ENCODE results near the gene APOC4. TPM values are rescaled to one million over a fixed set of nuclear protein-coding genes. Genes with fewer than 3 reads are reported as not detected.

The APOC4 gene
- total RNA-seq, 2 donors from 2014 or later, result not detected

DNA sequence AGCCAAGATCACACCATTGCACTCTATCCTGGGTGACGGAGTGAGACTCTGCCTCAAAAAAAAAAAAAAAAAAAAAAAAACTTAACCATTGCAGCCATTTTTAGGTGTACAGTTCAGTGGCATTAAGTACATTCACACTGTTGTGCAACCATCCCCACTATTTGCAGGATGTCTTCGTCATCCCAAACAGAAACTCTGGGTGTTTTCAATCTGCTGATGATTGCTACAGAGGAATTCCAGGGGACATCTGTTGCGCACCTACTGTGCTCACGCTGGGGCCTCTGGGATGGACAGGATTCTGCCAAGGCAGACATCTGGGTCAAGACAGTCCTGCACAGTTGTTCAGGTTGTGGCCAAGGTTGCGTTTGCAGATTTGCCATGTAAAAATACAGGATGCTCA lies 2.4 kb upstream of the APOC4 start:
- no peaks in the 10 kb centered on the region for H3K36me3 Mint-ChIP-seq (ENCODE audit: low read depth)
- no peaks in the 10 kb centered on the region for H3K27me3 Mint-ChIP-seq
- no peak overlapping the region for H3K4me3 Mint-ChIP-seq
- H3K9me3 Mint-ChIP-seq, result no peaks in the 10 kb centered on the region
- no peaks in the 10 kb centered on the region for H3K4me1 Mint-ChIP-seq
- no peak for ATAC-seq (replicated peaks)
- no peak overlapping the region for H3K27ac Mint-ChIP-seq

GRCh38 chr19:44943801-44944249 lies 1.8 kb downstream of the APOC4 start:
- H3K36me3 Mint-ChIP-seq (ENCODE audit: low read depth), result no peaks in the 10 kb centered on the region
- no peaks in the 10 kb centered on the region for H3K9me3 Mint-ChIP-seq
- H3K4me1 Mint-ChIP-seq, result no peaks in the 10 kb centered on the region
- no peak for ATAC-seq (replicated peaks)
- no peak overlapping the region for H3K4me3 Mint-ChIP-seq
- H3K27ac Mint-ChIP-seq, result no peak overlapping the region
- H3K27me3 Mint-ChIP-seq, result no peaks in the 10 kb centered on the region

DNA sequence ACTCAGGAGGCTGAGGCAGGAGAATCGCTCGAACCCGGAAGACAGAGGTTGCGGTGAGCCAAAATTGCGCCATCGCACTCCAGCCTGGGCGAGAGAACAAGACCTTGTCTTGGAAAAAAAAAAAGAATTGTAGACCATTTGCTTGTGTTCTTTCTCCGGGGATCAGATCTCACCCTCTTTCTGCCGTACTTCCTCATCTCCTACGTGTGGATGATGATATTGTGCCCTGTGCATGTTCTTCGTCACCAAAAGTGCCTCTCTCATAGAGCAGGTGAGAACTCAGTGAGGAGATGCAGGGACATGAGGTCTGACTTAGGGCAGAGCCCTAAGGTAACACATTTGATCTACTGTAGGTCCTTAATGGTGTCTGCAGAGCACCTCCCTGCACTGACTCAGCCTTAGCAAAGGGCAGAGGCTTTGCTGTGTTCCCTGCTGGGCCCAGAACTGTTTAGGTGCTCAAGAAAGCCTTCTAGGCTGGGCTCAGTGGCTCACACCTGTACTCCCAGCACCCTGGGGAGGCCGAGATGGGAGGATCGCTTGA lies 5.1 kb downstream of the APOC4 start:
- ATAC-seq (replicated peaks), result no peak
- no peak overlapping the region for H3K27ac Mint-ChIP-seq
- H3K27me3 Mint-ChIP-seq, result no peaks in the 10 kb centered on the region
- H3K4me3 Mint-ChIP-seq, result no peak overlapping the region
- no peaks in the 10 kb centered on the region for H3K36me3 Mint-ChIP-seq (ENCODE audit: low read depth)
- H3K4me1 Mint-ChIP-seq, result no peaks in the 10 kb centered on the region
- no peaks in the 10 kb centered on the region for H3K9me3 Mint-ChIP-seq

- Mint-ChIP-seq H3K36me3 (ENCODE audit: low read depth) (no peaks in the 10 kb centered on the region), H3K4me3 (no peak overlapping the region), H3K9me3 (no peaks in the 10 kb centered on the region), H3K4me1 (no peaks in the 10 kb centered on the region), H3K27me3 (no peaks in the 10 kb centered on the region), H3K27ac (no peak overlapping the region)
- ATAC-seq (replicated peaks), result no peak
Measured at GRCh38 chr19:44948237-44948636, 6.2 kb downstream of the APOC4 start.

GRCh38 chr19:44948763-44949374 lies 6.8 kb downstream of the APOC4 start:
- H3K27me3 Mint-ChIP-seq, result no peaks in the 10 kb centered on the region
- ATAC-seq (replicated peaks), result no peak
- no peak overlapping the region for H3K4me3 Mint-ChIP-seq
- H3K36me3 Mint-ChIP-seq (ENCODE audit: low read depth), result no peaks in the 10 kb centered on the region
- H3K4me1 Mint-ChIP-seq, result no peaks in the 10 kb centered on the region
- no peaks in the 10 kb centered on the region for H3K9me3 Mint-ChIP-seq
- H3K27ac Mint-ChIP-seq, result no peak overlapping the region

DNA sequence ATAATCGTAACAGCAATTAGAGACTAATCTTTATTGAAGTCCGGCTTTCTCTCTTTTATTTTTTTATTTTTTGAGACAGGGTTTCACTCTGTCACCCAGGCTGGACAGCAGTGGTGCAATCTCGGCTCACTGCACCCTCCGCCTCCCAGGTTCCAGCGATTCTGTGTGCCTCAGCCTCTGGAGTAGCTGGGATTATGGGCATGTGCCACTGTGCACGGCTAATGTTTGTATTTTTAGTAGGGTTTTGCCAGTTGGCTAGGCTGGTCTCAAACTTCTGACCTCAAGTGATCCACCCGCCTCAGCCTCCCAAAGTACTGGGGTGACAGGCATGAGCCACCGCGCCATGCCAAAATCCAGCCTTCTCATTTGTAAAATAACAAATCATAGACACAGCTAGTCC lies 7.5 kb downstream of the APOC4 start:
- no peak overlapping the region for H3K4me3 Mint-ChIP-seq
- H3K27ac Mint-ChIP-seq, result no peak overlapping the region
- H3K4me1 Mint-ChIP-seq, result no peaks in the 10 kb centered on the region
- H3K36me3 Mint-ChIP-seq (ENCODE audit: low read depth), result peaks cover 2% of the 10 kb centered on the region
- no peak for ATAC-seq (replicated peaks)
- no peaks in the 10 kb centered on the region for H3K27me3 Mint-ChIP-seq
- no peaks in the 10 kb centered on the region for H3K9me3 Mint-ChIP-seq

DNA sequence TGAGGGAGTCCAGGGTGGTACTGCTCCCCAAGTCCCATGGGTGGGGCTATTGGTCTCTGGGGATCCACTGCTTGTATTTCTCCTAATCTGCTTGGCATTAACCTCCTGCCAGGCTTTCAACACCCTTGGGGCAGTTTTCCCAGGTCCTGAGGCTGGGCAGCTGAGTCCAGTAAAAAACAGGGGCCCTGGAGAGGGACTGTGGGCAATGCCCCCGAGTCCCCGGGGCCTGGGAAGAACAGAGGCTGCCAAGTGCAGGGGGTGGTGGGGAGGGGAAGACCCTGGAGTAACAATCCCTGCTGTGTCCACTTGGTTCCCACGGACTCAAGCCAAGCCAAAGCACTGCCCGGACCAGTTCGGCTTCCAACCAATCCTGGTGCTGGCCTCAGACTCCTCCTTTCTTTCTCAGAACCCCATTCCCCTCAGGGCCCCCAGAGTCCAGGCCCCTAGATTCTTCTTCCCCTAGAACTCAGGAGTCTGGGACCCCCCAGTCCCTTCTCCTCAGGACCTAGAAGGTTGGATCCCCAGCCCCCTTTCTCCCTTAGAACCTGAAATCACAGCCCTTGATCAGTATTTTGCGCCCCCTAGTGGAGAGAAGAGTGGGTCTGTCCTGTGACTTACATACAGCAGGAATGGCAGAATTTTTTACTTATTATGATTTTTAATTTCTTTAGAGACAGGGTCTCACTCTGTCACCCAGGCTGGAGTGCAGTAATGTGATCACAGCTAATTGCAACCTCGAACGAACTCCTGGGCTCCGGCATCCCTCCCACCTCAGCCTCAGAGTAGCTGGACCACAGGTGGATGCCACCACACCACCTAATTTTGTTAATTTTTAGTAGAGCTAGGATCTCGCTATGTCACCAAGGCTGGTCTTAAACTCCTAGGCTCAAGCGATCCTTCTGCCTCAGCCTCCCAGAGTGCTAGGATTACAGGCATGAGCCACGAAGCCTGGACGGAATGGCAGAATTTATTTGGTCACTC lies 9.4 kb downstream of the APOC4 start:
- H3K4me3 Mint-ChIP-seq, result no peak overlapping the region

DNA sequence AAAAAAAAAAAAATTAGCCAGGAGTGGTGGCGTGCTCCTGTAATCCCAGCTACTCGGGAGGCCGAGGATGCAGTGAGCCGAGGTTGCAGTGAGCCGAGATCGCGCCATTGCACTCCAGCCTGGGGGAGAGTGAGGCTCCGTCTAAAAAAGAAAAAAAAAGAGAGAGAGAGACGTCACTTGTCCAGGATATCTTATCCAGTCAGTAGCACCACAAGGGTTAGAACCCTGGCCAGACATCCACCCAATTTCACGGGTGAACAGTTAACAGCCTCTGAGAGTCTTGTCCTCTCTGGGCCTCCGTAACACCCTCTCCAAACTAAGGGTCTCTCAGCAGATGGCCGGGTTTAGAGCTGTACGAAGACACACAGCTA lies 12.2 kb downstream of the APOC4 start:
- H3K36me3 Mint-ChIP-seq (ENCODE audit: low read depth), result peaks cover 8% of the 10 kb centered on the region
- ATAC-seq (replicated peaks), result no peak

More for the DNA sequence above, 9.4 kb downstream of the APOC4 start:
- no peaks in the 10 kb centered on the region for H3K9me3 Mint-ChIP-seq
- no peaks in the 10 kb centered on the region for H3K27me3 Mint-ChIP-seq
- H3K4me1 Mint-ChIP-seq, result peaks cover 6% of the 10 kb centered on the region
- peaks cover 8% of the 10 kb centered on the region for H3K36me3 Mint-ChIP-seq (ENCODE audit: low read depth)
- H3K27ac Mint-ChIP-seq, result no peak overlapping the region
- ATAC-seq (replicated peaks), result no peak

GRCh38 chr19:44954649-44955504 lies 12.8 kb downstream of the APOC4 start, which contains the start of gene CLPTM1:
Gene CLPTM1, plus strand, starts transcription at chr19:44955380. Its CDS starts 16 bp downstream, at chr19:44955396.
- peak; percentile 97 for ATAC-seq (replicated peaks)
- Mint-ChIP-seq H3K27ac (peak within 1 kb of the TSS; percentile 95), H3K4me1 (peaks cover 23% of the 10 kb centered on the region), H3K27me3 (no peaks in the 10 kb centered on the region), H3K36me3 (ENCODE audit: low read depth) (peaks cover 11% of the 10 kb centered on the region), H3K9me3 (no peaks in the 10 kb centered on the region), H3K4me3 (peak within 1 kb of the TSS; percentile 89)

More for the DNA sequence above, 12.2 kb downstream of the APOC4 start:
- H3K9me3 Mint-ChIP-seq, result no peaks in the 10 kb centered on the region
- no peaks in the 10 kb centered on the region for H3K27me3 Mint-ChIP-seq
- peaks cover 20% of the 10 kb centered on the region for H3K4me1 Mint-ChIP-seq
- peak overlapping the region; percentile 95 for H3K27ac Mint-ChIP-seq
- peak overlapping the region; percentile 89 for H3K4me3 Mint-ChIP-seq

DNA sequence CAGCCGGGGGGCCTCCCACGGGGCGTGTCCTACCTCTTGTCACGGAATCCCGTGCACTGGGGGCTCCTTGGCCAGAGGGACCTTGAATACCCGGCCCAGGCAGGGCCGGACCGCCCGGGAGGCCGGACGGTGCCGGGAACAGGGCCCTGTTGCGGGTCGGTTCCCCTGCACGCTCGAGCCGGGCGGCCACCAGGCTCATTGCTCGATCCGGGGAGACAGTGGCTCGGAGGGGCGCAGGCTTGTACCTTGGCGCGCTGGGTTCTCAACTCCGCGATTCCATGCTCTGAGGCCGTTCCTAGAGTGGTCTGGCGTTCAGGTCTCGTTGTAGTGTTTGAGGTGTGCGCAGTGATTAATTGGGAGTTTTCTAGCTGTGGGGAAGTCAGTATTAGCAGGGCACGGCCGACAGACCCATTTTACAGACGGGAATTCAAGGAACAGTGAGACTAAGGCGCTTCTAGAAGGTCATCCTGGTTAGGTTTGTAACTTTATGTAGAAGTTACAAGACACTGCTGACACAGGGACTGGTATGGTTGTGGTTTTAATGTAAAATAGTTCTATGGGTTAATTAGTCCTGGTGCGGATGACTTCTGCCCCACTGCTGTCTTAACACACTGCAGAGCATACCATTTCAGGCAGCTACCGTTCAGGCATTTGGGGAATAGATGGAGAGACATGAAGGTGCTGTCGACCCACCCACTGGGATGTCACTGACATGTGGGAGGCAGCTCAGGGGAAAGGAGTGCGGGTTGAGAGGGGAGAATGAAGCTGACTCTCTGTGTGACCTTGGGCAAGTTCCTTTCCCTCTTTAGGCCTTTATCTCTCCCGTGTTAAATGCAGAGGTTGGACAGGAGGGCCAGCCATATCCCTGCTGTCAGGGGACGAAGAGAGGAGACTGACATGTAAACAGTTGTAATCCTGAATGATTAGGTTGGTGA lies 13.7 kb downstream of the APOC4 start:
- peak overlapping the region; percentile 89 for H3K4me3 Mint-ChIP-seq
- no peaks in the 10 kb centered on the region for H3K27me3 Mint-ChIP-seq
- H3K27ac Mint-ChIP-seq, result peak overlapping the region; percentile 95
- H3K36me3 Mint-ChIP-seq (ENCODE audit: low read depth), result peaks cover 20% of the 10 kb centered on the region
- peaks cover 30% of the 10 kb centered on the region for H3K4me1 Mint-ChIP-seq
- no peaks in the 10 kb centered on the region for H3K9me3 Mint-ChIP-seq
- peak; percentile 22 for ATAC-seq (replicated peaks)

- peak overlapping the region; percentile 89 for H3K4me3 Mint-ChIP-seq
- no peak for ATAC-seq (replicated peaks)
- H3K4me1 Mint-ChIP-seq, result peaks cover 30% of the 10 kb centered on the region
- no peaks in the 10 kb centered on the region for H3K9me3 Mint-ChIP-seq
- peak overlapping the region; percentile 95 for H3K27ac Mint-ChIP-seq
- H3K27me3 Mint-ChIP-seq, result no peaks in the 10 kb centered on the region
- H3K36me3 Mint-ChIP-seq (ENCODE audit: low read depth), result peaks cover 33% of the 10 kb centered on the region
Measured at GRCh38 chr19:44957526-44957925, 15.5 kb downstream of the APOC4 start.

DNA sequence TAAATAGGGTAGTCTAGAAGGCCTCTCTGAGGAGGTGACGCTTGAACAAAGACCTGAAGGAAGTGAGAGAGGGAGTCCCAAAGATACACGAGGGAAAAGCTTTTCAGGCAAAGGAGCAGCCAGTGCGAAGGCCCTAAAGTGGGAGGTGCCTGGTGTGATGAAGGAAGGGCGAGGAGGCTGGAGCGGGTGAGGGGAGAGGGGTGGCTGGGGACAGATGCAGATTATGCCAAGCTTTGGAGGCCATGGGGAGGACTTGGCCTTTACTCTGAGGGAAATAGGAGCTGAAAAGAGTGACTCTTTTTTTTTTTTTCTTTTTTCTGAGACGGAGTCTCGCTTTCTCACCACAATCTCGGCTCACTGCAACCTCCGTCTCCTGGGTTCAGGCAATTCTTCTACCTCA lies 16.1 kb downstream of the APOC4 start:
- peaks cover 30% of the 10 kb centered on the region for H3K4me1 Mint-ChIP-seq
- H3K9me3 Mint-ChIP-seq, result no peaks in the 10 kb centered on the region
- peaks cover 37% of the 10 kb centered on the region for H3K36me3 Mint-ChIP-seq (ENCODE audit: low read depth)
- H3K27me3 Mint-ChIP-seq, result no peaks in the 10 kb centered on the region
- no peak overlapping the region for H3K4me3 Mint-ChIP-seq
- H3K27ac Mint-ChIP-seq, result peak overlapping the region; percentile 95
- ATAC-seq (replicated peaks), result no peak

DNA sequence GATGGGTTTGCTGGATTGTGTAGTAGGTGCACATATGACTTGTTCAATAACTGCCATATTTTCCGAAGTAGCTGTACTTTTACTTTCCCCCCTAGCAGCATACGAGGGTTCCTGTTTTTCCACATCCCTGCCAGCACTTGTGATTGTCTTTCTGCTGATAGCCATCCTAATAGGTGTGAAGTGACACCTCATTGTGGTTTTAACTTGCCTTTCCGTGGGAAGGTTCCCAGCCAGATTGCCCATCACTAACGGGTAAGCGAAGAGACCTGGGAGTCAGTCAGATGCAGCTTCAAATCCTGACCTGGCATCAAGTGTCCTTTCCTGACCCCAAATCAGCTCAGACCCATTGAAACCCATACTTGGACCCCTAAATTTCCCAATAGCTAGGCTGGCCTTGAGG lies 17.7 kb downstream of the APOC4 start:
- no peaks in the 10 kb centered on the region for H3K27me3 Mint-ChIP-seq

More for the DNA sequence above, 17.7 kb downstream of the APOC4 start:
- peak overlapping the region; percentile 75 for H3K27ac Mint-ChIP-seq
- H3K36me3 Mint-ChIP-seq (ENCODE audit: low read depth), result peaks cover 47% of the 10 kb centered on the region
- no peak overlapping the region for H3K4me3 Mint-ChIP-seq
- ATAC-seq (replicated peaks), result no peak
- H3K4me1 Mint-ChIP-seq, result peaks cover 30% of the 10 kb centered on the region
- H3K9me3 Mint-ChIP-seq, result no peaks in the 10 kb centered on the region

Data from activated T-helper 17 cell treated with anti-CD3 and anti-CD28 coated beads, Interleukin-2, amount 50 U/mL, for 72 hours (primary cell).